Measurements from ENCODE around the gene SLX4. TPM values are rescaled to one million over a fixed set of nuclear protein-coding genes. Genes with fewer than 3 reads are reported as not detected.

SLX4 gene
- total RNA-seq, 1 experiment from 2014 or later: 15.5 TPM

DNA sequence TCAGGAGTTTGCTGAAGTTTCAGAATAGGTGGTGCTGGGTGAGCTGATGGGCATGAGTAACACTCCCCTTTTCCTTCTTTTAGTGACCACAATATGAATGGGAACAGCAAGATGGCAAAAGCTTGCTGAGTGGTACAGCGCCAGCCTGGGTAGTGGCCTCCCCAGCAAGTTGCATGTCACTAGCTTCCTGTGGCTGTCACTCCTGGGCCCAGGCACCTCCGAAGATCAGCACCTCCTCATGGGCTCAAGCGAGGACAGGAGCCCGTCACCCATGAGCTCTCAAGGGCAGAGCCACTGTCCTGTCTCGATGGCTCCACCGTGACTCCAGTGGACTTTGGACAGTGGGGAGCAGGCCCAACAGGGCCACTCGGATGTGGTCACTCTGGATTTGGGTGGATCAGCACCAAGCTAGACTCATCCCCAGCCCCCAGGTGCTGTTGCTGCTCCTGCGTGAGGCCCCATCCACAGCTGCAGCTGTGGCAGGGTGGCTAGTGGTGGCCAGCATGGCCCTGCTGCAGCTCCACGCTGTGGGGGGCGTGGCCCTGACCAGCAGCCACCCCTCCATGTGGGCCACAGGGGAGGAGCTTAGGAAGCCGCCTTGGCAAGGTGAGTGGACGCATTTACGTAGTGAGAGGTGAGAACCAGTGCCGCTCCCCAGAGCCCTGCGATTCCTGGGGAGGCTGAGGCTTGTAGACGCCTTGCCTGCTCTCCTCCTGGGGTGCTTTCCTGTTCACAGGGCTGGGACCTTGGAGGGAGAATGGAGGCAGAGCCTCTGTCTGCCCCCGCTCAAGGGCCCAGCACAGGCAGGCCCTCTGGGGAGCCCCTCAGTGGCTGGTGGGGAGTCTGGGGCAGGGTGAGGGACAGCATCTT, 29.5 kb upstream of the SLX4 start:
- Histone ChIP-seq H3K36me3 (ENCODE audit: control insufficient read depth, insufficient read depth, low read length) (no peaks in the 10 kb centered on the region), H3K27me3 (ENCODE audit: control insufficient read depth, insufficient read depth, low read length) (no peaks in the 10 kb centered on the region), H3K4me1 (ENCODE audit: control insufficient read depth, insufficient read depth, low read length) (peaks cover 18% of the 10 kb centered on the region), H3K27ac (ENCODE audit: low read length) (no peak overlapping the region), H3K4me3 (ENCODE audit: low read depth in 2 of 2, low read length in 2 of 2) (no peak overlapping the region), H3K9me3 (ENCODE audit: control insufficient read depth, insufficient read depth, low read depth, low read length) (no peaks in the 10 kb centered on the region)
- intact Hi-C loops (cut with micrococcal nuclease; ENCODE audit: unreplicated experiment) (no loop called here), in situ Hi-C loops (cut with HindIII; ENCODE audit: low pct_unique_long_range_greater_than_20kb, low sequenced_read_pairs) (no loop called here)
- ATAC-seq: no peak; the same call in 1 of the 2 replicates
- BruUV-seq (replicated peaks): no TSS peak
- ChIA-PET POLR2A (no interaction called here), CTCF (interaction anchor here (0.5 kb wide), 1 partner anchor 17 kb away, joined by 3 read pairs; no protein-coding TSS in a partner anchor)
- TF ChIP-seq POLR2AphosphoS5 (IDR thresholded peaks at IDR 0.05; ENCODE audit: low read depth, low read length) (no peak), TCF7L2 (IDR thresholded peaks at IDR 0.05; ENCODE audit: low read depth, low read length) (no peak), SIN3A (IDR thresholded peaks at IDR 0.05; ENCODE audit: borderline replicate concordance, insufficient read depth, low read depth, low read length) (no peak)
- TF ChIP-seq, protein P1, sequence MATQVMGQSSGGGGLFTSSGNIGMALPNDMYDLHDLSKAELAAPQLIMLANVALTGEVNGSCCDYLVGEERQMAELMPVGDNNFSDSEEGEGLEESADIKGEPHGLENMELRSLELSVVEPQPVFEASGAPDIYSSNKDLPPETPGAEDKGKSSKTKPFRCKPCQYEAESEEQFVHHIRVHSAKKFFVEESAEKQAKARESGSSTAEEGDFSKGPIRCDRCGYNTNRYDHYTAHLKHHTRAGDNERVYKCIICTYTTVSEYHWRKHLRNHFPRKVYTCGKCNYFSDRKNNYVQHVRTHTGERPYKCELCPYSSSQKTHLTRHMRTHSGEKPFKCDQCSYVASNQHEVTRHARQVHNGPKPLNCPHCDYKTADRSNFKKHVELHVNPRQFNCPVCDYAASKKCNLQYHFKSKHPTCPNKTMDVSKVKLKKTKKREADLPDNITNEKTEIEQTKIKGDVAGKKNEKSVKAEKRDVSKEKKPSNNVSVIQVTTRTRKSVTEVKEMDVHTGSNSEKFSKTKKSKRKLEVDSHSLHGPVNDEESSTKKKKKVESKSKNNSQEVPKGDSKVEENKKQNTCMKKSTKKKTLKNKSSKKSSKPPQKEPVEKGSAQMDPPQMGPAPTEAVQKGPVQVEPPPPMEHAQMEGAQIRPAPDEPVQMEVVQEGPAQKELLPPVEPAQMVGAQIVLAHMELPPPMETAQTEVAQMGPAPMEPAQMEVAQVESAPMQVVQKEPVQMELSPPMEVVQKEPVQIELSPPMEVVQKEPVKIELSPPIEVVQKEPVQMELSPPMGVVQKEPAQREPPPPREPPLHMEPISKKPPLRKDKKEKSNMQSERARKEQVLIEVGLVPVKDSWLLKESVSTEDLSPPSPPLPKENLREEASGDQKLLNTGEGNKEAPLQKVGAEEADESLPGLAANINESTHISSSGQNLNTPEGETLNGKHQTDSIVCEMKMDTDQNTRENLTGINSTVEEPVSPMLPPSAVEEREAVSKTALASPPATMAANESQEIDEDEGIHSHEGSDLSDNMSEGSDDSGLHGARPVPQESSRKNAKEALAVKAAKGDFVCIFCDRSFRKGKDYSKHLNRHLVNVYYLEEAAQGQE (IDR thresholded peaks at IDR 0.05; ENCODE audit: insufficient read depth in 1 of 2, low read depth in 2 of 2, low read length in 1 of 2): no peak
- TF ChIP-seq, protein P2, sequence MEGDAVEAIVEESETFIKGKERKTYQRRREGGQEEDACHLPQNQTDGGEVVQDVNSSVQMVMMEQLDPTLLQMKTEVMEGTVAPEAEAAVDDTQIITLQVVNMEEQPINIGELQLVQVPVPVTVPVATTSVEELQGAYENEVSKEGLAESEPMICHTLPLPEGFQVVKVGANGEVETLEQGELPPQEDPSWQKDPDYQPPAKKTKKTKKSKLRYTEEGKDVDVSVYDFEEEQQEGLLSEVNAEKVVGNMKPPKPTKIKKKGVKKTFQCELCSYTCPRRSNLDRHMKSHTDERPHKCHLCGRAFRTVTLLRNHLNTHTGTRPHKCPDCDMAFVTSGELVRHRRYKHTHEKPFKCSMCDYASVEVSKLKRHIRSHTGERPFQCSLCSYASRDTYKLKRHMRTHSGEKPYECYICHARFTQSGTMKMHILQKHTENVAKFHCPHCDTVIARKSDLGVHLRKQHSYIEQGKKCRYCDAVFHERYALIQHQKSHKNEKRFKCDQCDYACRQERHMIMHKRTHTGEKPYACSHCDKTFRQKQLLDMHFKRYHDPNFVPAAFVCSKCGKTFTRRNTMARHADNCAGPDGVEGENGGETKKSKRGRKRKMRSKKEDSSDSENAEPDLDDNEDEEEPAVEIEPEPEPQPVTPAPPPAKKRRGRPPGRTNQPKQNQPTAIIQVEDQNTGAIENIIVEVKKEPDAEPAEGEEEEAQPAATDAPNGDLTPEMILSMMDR (IDR thresholded peaks at IDR 0.05): no peak
- no peak for DNase-seq (ENCODE audit: low read depth, low spot score)

DNA sequence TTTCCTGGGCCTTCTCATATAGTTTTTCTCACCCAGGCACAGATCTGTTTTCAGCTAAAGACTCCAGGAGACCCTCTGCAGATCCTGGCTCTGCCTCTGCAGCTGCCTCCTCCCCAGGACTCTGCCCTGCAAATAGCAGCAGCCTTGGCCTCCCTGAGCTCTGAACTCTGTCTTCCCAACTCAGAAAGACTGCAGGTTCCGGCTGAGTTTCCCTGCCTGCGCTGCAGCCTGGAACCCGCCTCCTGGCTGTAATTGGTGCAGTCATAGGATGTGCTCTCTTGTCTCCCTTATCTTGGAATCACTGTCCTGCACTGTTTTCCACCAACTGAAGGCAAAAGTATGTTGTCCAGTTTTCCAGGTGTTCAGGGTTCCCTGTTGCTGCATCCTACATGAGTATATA, 28.8 kb upstream of the SLX4 start:
- Histone ChIP-seq H3K27ac (ENCODE audit: low read length) (no peak overlapping the region), H3K27me3 (ENCODE audit: control insufficient read depth, insufficient read depth, low read length) (no peaks in the 10 kb centered on the region), H3K9me3 (ENCODE audit: control insufficient read depth, insufficient read depth, low read depth, low read length) (no peaks in the 10 kb centered on the region), H3K4me1 (ENCODE audit: control insufficient read depth, insufficient read depth, low read length) (peaks cover 11% of the 10 kb centered on the region), H3K36me3 (ENCODE audit: control insufficient read depth, insufficient read depth, low read length) (no peaks in the 10 kb centered on the region), H3K4me3 (ENCODE audit: low read depth in 2 of 2, low read length in 2 of 2) (no peak overlapping the region)
- CTCF ChIA-PET: interaction anchor here (0.5 kb wide), 1 partner anchor 18 kb away, joined by 3 read pairs; no protein-coding TSS in a partner anchor
- no peak for TF ChIP-seq SIN3A (IDR thresholded peaks at IDR 0.05; ENCODE audit: borderline replicate concordance, insufficient read depth, low read depth, low read length)
- POLR2A ChIA-PET: no interaction called here
- DNase-seq (ENCODE audit: low read depth, low spot score) (no peak), ATAC-seq (no peak)
- in situ Hi-C loops (cut with HindIII; ENCODE audit: low pct_unique_long_range_greater_than_20kb, low sequenced_read_pairs) (no loop called here), intact Hi-C loops (cut with micrococcal nuclease; ENCODE audit: unreplicated experiment) (no loop called here)
- no TSS peak for BruUV-seq (replicated peaks)
